SJSA1 (cell line): ENCODE data around the gene GGT5. TPM values are rescaled to one million over a fixed set of nuclear protein-coding genes. Genes with fewer than 3 reads are reported as not detected.
"Not testable (repeated sequence)": the region's sequence is repeated elsewhere in the genome, so short reads cannot be mapped to it uniquely, and the experiment has no call there.

Experiments used
- DNase-seq, 2 experiments: peaks; one replicate each; pipeline ENCODE4 v3.0.0-alpha.2; 2015 to 2020; ENCODE audit warnings: low spot score in 2 of 2, low read depth in 1 of 2
- H3K27ac ChIP-seq: fragments of 250-450 bp; sonication (Bioruptor Pico); 2 replicates; pipeline ENCODE4 v1.5.1; 2020; ENCODE audit warnings: mild to moderate bottlenecking, moderate library complexity
- H3K27me3 ChIP-seq: fragments of 250-450 bp; sonication (Bioruptor Pico); replicated peaks from 2 replicates; pipeline ENCODE4 v1.5.1; 2020; ENCODE audit warnings: mild to moderate bottlenecking, moderate library complexity
- H3K36me3 ChIP-seq: fragments of 250-450 bp; sonication (Bioruptor Pico); 2 replicates; pipeline ENCODE4 v1.5.1; 2020; ENCODE audit warnings: mild to moderate bottlenecking
- H3K4me1 ChIP-seq: fragments of 250-450 bp; sonication (Bioruptor Pico); replicated peaks from 2 replicates; pipeline ENCODE4 v1.6.1; 2021; ENCODE audit warnings: mild to moderate bottlenecking
- H3K4me3 ChIP-seq: fragments of 250-450 bp; sonication (Bioruptor Pico); 2 replicates; pipeline ENCODE4 v1.5.1; 2020; ENCODE audit warnings: mild to moderate bottlenecking
- H3K9me3 ChIP-seq: fragments of 250-450 bp; sonication (Bioruptor Pico); replicated peaks from 2 replicates; pipeline ENCODE4 v1.5.1; 2020; ENCODE audit warnings: mild to moderate bottlenecking
- total RNA-seq: library from RNA; depleted of rRNA; stranded (reverse); fragments of >200 nt; shearing (Covaris generic); gene quantifications from 2 replicates; pipeline ENCODE4 v1.2.3, GENCODE V29; 2014

The GGT5 gene
- total RNA-seq, 1 experiment from 2014 or later: 0.66 TPM

GRCh38 chr22:24273906-24274305, 29.0 kb upstream of the GGT5 start:
- not testable (repeated sequence) for H3K27me3 ChIP-seq, DNase-seq, H3K9me3 ChIP-seq, H3K4me3 ChIP-seq, H3K4me1 ChIP-seq, H3K27ac ChIP-seq, H3K36me3 ChIP-seq

DNA sequence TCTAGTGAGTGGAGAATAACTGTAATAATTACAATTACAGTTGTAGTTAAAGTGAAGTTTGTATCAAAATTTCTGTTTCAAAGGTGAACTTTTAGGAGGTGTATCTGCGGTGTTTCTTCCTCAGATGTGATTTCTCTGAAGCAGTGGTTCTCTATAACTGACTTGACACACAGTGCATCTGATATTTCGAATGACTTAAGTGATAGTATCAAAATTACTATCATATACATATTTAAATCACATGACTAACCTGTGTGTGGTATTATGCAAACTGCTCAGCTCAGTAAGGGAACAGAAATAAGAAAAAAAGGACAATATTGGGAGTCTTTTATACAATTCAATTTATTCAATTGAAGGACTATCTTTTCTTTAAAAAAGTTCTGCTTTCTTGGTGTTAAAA, 28.1 kb upstream of the GGT5 start:
- H3K4me1 ChIP-seq, DNase-seq, H3K27me3 ChIP-seq, H3K4me3 ChIP-seq, H3K9me3 ChIP-seq, H3K36me3 ChIP-seq, H3K27ac ChIP-seq: not testable (repeated sequence)

GRCh38 chr22:24271386-24271854, 26.5 kb upstream of the GGT5 start:
- H3K4me3 ChIP-seq: peak overlapping the region; percentile 96
- peak overlapping the region; percentile 66 for H3K27ac ChIP-seq
- H3K36me3 ChIP-seq: peaks cover 9% of the 10 kb centered on the region
- H3K4me1 ChIP-seq: peaks cover 6% of the 10 kb centered on the region
- DNase-seq: no peak
- H3K27me3 ChIP-seq: no peaks in the 10 kb centered on the region
- H3K9me3 ChIP-seq: no peaks in the 10 kb centered on the region

- peak within 1 kb of the TSS; percentile 96 for H3K4me3 ChIP-seq
- peaks cover 9% of the 10 kb centered on the region for H3K36me3 ChIP-seq
- no peaks in the 10 kb centered on the region for H3K9me3 ChIP-seq
- H3K27ac ChIP-seq: peak within 1 kb of the TSS; percentile 66
- H3K27me3 ChIP-seq: no peaks in the 10 kb centered on the region
- DNase-seq: peak; percentile 94 to 97
- peaks cover 6% of the 10 kb centered on the region for H3K4me1 ChIP-seq
Measured at GRCh38 chr22:24270556-24271385, 25.9 kb upstream of the GGT5 start, which contains the start of gene SPECC1L. Gene SPECC1L (plus strand): TSS chr22:24270831. CDS start chr22:24302232, 31,401 bp downstream.

- H3K4me1 ChIP-seq, H3K4me3 ChIP-seq, H3K9me3 ChIP-seq, H3K27me3 ChIP-seq, H3K36me3 ChIP-seq, DNase-seq, H3K27ac ChIP-seq: not testable (repeated sequence)
Measured at GRCh38 chr22:24266495-24266894, 21.6 kb upstream of the GGT5 start.

DNA sequence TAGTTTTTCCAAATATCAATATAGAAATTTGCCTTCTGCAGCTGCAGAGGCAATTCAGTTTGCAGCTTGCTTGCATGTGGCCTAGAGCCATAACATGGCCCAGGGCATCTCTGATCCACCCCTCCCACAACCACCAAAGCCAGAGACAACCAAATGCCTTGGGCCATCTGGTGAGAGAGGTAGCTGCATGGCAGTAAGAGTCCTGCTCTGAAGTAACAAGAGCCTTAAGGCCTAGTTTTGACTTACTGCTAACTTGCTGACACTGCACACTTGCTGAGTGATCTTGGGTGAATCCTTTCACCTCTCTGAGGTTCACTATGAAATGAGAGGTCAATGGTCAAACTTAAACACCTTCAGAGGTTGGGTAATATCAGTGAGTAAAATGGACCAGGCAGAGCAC, 20.9 kb upstream of the GGT5 start:
- Histone ChIP-seq H3K4me1 (no peaks in the 10 kb centered on the region), H3K36me3 (peaks cover under 1% of the 10 kb centered on the region), H3K9me3 (no peaks in the 10 kb centered on the region), H3K27ac (no peak overlapping the region), H3K4me3 (no peak overlapping the region), H3K27me3 (no peaks in the 10 kb centered on the region)
- no peak for DNase-seq

DNA sequence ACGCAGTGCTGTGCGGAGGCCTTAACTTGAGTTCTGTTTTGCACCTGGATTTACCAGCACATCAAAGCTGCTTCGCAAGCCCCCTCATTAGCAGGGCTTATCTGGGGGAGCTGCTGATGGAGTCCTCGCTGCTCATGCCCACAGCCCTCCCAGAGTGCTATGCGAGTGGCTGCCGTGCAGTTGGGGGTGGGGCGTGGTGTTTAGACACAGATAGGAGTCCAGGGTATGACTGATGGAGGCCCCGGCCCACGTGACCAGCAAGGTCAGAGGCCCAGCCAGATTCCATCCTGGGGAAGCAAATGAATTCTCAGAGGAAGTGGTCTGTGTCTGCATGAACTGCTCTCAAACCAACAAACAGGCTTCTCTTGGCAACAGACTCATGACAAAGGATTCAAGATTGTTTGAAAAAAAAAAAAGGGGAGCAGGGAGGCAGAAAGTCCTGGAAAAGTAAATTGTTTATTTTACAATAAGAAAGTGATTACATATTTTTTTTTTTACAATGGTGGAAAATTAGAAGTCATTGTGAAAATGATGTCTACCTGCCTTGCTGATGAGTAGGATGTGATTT, 19.5 kb upstream of the GGT5 start:
- not testable (repeated sequence) for H3K9me3 ChIP-seq, H3K4me3 ChIP-seq, H3K36me3 ChIP-seq, H3K27ac ChIP-seq, H3K4me1 ChIP-seq, DNase-seq, H3K27me3 ChIP-seq

DNA sequence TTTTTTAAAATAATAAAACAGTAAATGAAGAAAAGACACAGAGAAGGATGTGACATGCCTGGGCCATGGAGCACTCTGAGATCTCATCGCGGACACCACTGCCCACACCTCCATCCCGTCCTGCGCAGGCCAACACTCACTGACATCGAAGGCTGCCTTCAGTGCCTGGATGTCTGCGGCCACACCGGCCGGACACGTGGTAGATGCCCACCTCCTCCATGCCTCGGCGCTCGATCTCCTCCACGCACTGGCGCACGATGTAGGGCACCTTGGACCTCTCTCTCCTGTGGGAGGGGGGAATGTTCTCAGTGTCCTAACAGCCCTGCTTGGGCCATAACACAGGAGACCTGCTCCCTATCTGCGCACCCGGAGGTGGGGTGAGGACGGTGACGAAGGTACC, 18.6 kb upstream of the GGT5 start:
- not testable (repeated sequence) for H3K4me1 ChIP-seq, H3K27me3 ChIP-seq, H3K9me3 ChIP-seq, DNase-seq, H3K36me3 ChIP-seq, H3K27ac ChIP-seq, H3K4me3 ChIP-seq

DNA sequence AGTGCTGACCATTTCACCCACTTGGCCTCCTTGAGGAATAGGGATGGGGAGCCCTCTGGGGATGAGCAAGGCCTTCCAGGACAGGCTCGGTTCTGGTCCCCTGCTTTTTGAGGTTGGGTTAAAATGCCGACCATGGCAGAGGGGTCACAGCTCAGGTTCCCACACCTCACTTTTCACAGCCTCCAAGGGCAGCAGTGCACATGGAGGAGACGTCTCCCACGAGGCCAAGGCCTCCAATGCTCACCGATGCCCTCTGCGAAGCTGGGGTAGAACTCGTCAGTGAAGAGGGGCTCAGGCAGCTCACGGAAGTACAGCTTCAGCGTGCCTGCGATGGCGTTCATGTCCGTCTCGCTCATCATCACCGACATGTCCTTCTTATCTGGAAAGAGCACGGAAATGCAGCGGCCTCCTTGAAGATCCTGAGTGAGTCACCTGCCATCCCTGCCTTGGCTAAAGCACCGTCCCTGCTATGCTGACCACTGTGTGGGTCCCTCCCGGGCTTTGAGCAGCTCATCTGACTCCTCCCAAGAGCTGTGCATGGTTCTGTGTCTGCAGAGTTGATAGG, 17.4 kb upstream of the GGT5 start:
- not testable (repeated sequence) for DNase-seq, H3K9me3 ChIP-seq, H3K27me3 ChIP-seq, H3K27ac ChIP-seq, H3K36me3 ChIP-seq, H3K4me1 ChIP-seq, H3K4me3 ChIP-seq

GRCh38 chr22:24259459-24259858, 14.6 kb upstream of the GGT5 start:
- not testable (repeated sequence) for H3K36me3 ChIP-seq, H3K27ac ChIP-seq, H3K4me3 ChIP-seq, H3K9me3 ChIP-seq, H3K27me3 ChIP-seq, H3K4me1 ChIP-seq
- DNase-seq: peak; percentile 75 to 81

GRCh38 chr22:24256736-24257135, 11.9 kb upstream of the GGT5 start:
- not testable (repeated sequence) for H3K27ac ChIP-seq, H3K27me3 ChIP-seq, H3K4me3 ChIP-seq, H3K36me3 ChIP-seq, H3K4me1 ChIP-seq, H3K9me3 ChIP-seq
- peak in 1 of 2 experiments; percentile 12 for DNase-seq

GRCh38 chr22:24256136-24256535, 11.3 kb upstream of the GGT5 start:
- H3K27me3 ChIP-seq, H3K9me3 ChIP-seq, H3K4me1 ChIP-seq, H3K4me3 ChIP-seq, H3K36me3 ChIP-seq, H3K27ac ChIP-seq: not testable (repeated sequence)
- peak in 1 of 2 experiments; percentile 28 for DNase-seq

DNA sequence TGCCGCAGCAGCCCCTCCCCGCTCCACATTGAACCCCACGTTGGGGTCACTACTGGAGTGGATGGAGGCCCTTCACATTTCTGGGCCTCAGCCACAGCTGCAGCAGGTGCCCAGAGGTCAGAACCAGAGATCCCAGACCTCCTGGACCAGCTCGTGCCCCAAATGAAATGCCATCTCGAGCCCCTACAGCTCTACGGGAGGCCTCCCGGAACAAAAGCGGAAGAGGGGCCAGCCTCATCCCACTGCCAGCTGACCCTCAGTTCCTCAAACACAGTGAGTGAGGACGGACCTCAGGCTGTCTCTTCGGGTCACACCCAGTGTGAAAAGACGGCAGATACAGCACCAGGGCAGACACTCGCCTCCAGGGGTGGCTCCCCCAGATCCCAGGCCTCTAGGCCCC, 8.2 kb upstream of the GGT5 start:
- peak in 1 of 2 experiments; percentile 13 for DNase-seq
- not testable (repeated sequence) for H3K9me3 ChIP-seq, H3K27me3 ChIP-seq, H3K36me3 ChIP-seq, H3K4me1 ChIP-seq, H3K27ac ChIP-seq, H3K4me3 ChIP-seq

GRCh38 chr22:24251286-24251685, 6.4 kb upstream of the GGT5 start:
- not testable (repeated sequence) for H3K27me3 ChIP-seq, H3K27ac ChIP-seq, H3K36me3 ChIP-seq, H3K9me3 ChIP-seq, DNase-seq, H3K4me3 ChIP-seq
- peaks cover 16% of the 10 kb centered on the region for H3K4me1 ChIP-seq
